Vagina (tissue), 2 donors: Measurements from ENCODE around the gene KRTAP10-11.

ENCODE experiments used
- CTCF ChIP-seq, 3 experiments: fragments of 450-650 bp in 2 of 3; fragments of 200-600 bp in 1 of 3; sonication (generic) in 1 of 3; IDR thresholded peaks; one replicate each; pipeline ENCODE4 v1.5.1; 2017 to 2019; ENCODE audit warnings: antibody characterized with exemption in 3 of 3, mild to moderate bottlenecking in 2 of 3, moderate library complexity in 2 of 3
- POLR2AphosphoS5 ChIP-seq, 2 donors: sonication (generic); formaldehyde crosslinking; IDR thresholded peaks; one replicate each; pipeline ENCODE4 v1.9.0; 2017; ENCODE audit warnings: antibody characterized with exemption in 2 of 2, mild to moderate bottlenecking in 2 of 2, low read depth in 1 of 2; ENCODE audit not compliant: insufficient read depth in 1 of 2

- TF ChIP-seq CTCF (IDR thresholded peaks at IDR 0.05) (no peak), POLR2AphosphoS5 (IDR thresholded peaks at IDR 0.05; ENCODE audit: insufficient read depth in 1 of 2, low read depth in 1 of 2) (no peak)
These were observed 5.5 kb upstream of the KRTAP10-11 start for GRCh38 chr21:44640761-44641160.
